Measurements from ENCODE around the gene RARB.

RARB gene

GRCh38 chr3:25427942-25428788 is at the start of gene RARB:
Gene RARB, plus strand, starts transcription at chr3:25428263. Its CDS starts 469 bp downstream, at chr3:25428732.
- no peak for DNase-seq (ENCODE audit: low read depth)

GRCh38 chr3:25378786-25379311 is 49.2 kb upstream of the RARB start:
- no peak for DNase-seq (ENCODE audit: low read depth)

GRCh38 chr3:25380222-25380739 is 47.8 kb upstream of the RARB start:
- DNase-seq (ENCODE audit: low read depth): no peak

DNA sequence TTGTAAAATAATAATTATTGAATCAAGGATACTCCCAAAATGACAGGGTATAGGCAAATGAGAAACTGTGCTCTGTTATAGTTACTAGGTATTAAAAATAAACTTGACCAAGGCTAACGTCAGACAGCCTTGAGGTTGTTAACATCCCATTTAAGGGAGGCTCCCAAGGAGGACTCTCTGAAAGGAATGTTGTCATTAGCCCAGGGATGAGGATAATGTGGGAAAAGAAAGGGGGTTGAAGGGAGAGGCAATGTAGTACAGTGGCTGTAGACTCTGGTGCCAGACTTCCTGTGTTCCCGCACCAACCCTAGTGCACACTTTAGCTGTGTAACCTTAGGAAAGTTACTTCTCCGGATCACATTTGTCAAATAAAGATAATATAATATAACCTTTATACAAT is 47.0 kb upstream of the RARB start:
- DNase-seq (ENCODE audit: low read depth): no peak

DNA sequence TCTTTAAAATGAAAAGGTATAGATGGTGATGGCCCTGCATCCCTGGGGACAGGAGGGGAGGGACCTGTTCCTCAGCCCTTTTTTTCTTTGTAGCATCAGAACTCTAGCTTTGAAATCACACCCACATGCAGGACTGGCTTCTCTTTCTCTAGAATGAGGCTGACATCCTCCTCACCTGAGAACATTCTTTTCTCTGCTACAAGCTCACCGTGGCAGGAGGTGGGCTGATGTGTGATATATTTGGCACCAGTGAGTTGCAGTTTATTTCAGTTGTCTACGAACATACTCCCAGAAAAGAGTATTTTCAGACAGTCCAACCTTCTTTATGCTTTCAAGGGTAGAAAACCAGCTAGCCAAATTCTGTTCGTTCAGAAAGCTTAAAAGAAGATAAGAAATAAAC is 43.6 kb upstream of the RARB start:
- no peak for DNase-seq (ENCODE audit: low read depth)

DNA sequence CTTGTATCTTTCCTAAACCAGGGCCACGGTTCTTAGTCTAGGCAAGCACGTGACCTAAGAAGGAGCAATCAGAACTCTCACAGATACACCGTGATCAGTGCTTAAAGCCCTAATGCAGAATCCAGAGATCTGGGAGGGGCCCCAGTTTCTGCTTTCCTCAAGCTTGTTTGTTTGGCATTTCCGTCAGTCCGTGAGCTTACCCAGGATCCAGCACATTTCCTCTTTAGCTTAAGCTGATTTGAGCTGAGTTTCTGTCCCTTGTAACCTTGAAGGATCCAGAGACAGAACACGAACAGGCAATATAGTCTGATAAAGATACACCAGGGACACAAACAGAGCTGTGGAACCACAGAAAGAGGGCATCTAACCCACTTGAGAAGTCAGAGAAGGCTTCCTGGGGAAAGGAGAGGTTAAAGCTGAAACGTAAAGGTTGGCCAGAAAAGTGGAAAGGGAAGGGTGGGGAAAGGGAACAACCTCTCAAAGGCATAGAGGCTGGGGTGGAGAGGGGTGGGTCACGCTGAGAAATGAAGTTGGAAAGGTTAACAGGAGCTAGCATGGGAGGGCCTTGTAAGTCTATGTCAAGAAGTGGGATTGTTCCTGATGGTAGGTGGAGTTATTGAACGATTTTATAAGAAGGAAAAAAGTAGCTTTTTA is 42.1 kb upstream of the RARB start:
- DNase-seq (ENCODE audit: low read depth): no peak

DNA sequence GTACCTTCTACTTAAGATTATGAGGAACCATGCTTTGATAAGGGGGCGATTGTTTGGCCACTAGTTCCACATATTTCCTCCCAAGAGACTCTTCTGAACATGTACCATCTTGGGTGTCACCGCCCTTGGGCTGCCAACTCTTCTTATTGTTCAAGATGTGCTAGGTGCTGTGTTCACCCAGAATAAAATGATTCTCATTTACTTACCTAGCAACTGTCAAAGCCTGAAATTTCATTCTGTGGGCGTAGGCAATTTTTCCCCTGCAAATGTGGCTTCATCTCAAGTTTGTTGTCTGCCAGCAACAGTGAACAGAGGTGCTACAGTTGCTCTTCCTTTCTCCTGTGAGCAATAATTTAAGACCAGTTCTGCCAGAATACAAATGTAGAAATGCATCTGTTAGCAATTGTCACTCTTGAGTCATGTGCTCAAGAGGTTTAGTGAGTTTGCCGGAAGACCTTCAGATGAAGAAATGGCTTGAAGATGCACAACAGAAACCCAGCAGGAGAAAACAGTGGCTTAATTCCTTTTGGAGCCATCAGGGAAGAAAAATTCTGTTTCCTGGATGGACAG is 41.3 kb upstream of the RARB start:
- no peak for DNase-seq (ENCODE audit: low read depth)

GRCh38 chr3:25390605-25391004 is 37.5 kb upstream of the RARB start:
- no peak for DNase-seq (ENCODE audit: low read depth)

DNA sequence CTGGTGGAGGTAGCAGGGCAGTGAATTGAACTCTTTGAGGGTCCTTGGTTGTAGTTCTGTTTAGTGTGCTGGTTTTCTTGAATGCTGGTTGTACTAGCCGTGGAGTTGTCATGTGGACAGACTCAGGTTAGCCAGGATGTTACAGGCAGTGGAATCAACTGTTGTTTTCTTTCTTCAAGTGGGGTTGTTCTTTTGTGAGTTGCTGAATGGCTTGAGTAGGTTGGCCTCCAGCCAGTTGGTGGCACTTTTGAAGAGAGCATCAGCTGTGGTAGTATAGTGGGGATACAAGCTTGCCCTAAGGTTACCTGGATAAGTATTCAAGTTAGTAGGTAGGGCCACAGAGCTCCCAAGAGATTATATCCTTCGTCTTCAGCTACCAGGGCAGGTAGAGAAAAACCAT is 31.8 kb upstream of the RARB start:
- DNase-seq (ENCODE audit: low read depth): no peak

DNA sequence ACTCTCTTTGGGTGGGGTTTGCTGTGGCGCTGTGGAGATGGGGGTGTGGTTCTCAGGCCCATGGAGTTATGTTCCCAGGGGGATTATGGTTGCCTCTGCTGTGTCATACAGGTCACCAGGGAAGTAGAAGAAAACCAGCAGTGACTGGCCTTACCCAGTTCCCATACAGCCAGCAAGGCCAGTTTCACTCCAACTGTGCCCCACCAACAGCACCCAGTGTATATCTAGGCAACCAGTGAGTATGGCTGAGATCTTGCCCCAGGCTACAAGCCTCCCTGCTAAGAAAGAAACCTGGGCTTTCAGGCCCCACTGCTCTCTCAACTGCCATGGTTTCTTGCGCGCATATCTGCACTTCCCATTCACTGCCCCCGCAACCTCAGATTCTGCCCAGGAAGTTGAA is 31.4 kb upstream of the RARB start:
- DNase-seq (ENCODE audit: low read depth): no peak

DNA sequence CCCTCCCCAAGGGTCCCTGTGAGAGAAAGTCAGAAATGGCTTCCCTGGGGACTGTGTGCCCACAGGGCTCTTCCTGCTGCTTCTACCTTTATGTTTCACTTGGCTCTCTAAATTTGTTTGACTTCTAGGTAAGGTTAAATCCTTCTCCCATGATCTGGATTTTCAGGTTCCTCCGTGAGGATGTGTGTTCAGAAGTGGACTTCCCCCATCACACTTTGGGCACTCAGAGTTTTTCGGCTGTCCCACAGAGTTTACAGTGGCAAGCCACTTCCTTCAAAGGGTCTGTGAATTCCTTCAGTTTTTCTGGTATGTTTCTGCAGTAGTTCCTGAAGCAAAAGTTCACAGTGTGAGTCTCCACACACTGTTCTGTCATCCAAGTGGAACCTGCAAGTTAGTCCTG is 30.9 kb upstream of the RARB start:
- no peak for DNase-seq (ENCODE audit: low read depth)

- DNase-seq (ENCODE audit: low read depth): no peak
Measured at GRCh38 chr3:25400587-25400986, 27.5 kb upstream of the RARB start.

- no peak for DNase-seq (ENCODE audit: low read depth)
Measured at GRCh38 chr3:25403968-25404367, 24.1 kb upstream of the RARB start.

DNA sequence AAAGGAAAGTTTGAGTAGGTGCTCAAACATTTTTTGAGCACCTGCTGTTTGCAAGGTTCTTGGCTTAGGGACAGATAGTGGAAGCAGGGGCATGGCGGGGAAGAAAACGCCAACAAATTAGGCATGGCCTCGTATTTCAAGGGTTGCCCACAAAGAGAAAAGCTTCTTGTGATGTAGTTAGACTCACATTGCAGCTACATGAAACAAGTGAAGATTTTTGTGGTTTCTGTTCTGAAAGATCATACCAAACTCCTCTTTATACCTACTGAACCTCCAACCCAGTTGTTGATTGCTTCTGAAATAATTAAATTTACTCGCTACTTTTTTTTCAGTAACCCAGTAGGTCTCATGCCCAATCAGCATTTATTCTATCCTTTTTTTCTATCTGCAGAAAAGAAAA is 23.5 kb upstream of the RARB start:
- no peak for DNase-seq (ENCODE audit: low read depth)

DNA sequence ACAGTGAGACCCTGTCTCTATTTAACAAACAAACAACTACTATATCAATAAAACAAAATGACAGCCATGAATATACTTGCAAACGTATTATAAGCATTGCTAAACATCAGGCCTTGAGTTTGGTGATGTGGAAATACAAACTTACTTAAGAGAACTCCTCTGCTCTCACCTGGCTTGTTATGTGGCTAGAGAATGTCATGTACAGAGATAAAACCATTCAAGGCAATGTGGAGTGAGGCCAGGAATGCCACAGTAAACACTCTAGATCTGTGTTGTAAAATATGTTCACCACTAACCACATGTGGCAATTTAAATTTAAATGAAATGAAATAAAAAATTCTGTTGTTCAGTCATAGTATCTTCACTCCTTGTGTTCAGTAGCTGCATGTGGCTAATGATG is 22.7 kb upstream of the RARB start:
- DNase-seq (ENCODE audit: low read depth): no peak

DNA sequence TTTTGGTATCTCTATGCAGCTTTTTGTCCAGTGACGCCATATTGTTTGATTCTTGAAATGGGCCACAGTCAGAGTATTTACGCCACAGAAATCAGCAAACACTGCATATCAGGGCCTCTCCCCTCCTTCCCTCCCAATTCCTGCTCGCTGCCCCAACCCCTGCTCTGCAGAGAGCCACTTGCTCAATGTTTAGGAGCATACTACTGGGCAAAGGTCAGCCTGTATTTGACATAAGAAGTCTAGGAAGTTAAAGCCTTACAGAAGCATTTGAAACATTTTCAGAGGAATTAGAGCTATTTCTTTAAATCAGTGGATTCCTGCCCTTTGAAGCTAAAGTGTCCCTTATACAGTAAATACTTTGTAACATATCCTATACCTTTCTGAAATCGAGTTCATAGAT is 17.4 kb upstream of the RARB start:
- DNase-seq (ENCODE audit: low read depth): no peak

GRCh38 chr3:25412269-25412668 is 15.8 kb upstream of the RARB start:
- no peak for DNase-seq (ENCODE audit: low read depth)

DNA sequence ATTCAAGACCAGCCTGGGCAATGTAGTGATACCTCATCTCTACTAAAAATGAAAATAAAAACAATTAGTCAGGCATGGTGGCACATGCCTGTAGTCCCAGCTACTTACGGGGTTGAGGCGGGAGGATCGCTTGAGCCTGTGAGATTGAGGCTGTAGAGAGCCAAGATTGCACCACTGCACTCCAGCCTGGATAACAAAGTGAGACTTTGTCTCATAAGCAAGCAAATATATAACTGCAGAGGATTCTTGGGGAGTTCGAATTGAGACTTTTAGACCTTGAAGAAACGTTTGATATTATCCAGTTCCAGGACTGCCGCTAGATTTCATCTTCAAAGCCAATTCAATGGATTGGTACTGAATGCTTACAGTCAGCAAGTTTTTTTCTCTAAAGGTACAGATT is 11.9 kb upstream of the RARB start:
- no peak for DNase-seq (ENCODE audit: low read depth)

DNA sequence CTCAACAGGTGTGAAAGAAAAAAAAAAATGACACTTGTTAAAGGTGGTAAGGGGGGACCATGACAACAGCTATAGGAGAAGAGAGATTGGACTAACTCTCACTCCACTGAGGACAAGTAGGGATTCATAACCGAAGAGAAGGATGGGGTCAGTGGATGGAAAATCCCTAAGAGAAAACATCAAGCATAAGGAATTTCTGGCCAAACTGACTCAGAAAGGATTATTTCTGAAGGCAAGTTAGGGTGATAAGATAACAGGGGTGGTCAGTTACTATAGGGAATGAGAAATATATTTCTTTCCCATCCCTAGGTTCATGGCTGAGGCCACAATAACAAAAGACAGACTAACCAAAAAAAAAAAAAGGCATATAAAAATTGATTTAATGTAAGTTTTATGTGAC is 9.5 kb upstream of the RARB start:
- no peak for DNase-seq (ENCODE audit: low read depth)

DNA sequence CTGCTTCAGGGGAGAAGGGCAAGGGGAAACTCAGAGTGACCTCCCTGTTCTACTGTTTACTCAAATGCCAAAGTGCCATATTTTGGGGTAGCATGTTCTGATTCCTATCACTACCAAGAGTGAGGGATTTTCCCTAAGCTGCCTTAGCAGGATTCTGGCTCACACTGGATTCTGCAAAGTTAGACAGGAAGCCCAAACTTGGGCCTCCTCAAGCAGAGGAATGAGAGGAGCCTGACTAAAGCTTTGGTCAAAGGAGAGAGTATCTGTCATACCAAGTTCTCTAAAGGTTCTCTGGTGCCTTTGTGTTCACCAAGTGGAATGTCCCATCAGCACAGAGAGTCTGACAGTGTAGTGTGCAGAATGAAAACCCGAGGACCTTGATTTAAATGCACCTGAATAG is 8.8 kb upstream of the RARB start:
- DNase-seq (ENCODE audit: low read depth): no peak

GRCh38 chr3:25420147-25420546 is 7.9 kb upstream of the RARB start:
- DNase-seq (ENCODE audit: low read depth): no peak

- DNase-seq (ENCODE audit: low read depth): no peak
Measured at GRCh38 chr3:25420885-25421284, 7.2 kb upstream of the RARB start.

DNA sequence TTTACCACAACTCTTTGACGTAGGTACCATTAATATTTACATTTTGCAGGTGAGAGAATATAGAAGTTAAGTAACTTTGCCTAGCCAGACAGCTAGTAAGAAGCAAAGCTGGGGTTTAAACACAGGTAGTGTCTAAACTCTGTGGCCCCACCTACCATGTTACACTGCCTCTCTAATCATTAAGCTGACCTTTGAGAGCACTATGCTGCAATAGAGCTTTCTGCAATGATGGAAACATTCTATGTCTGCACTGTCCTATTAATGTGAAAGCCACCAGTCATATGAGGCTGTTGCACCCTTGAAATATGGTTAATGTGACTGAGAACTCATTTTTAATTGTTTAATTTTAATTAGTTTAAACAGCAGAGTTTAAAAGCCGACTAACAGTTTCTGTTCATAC is 6.3 kb upstream of the RARB start:
- DNase-seq (ENCODE audit: low read depth): no peak

Measured in stimulated activated CD8-positive, alpha-beta memory T cell treated with anti-CD3 and anti-CD28 coated beads, Interleukin-15, amount 100 ng/mL, for 1 hour (primary cell).